ENCODE data around the gene SHANK3.

The SHANK3 gene

DNA sequence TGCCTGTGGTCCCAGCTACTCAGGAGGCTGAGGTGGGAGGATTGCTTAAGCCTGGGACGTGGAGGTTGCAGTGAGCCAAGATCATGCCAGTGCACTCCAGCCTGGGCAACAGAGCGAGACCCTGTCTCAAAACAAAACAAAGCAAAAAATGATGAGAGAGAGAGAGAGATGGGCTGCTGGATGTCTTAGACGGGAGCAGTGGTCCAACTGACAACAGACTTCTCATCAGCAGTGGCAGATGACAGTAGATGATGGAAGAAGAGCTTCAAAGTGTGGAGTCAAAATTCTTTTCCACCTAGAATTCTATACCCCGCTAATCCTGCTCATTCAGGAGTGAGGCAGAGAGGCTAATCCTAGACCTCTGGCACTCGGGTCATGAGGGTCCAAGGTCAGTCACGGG is 36.4 kb downstream of the SHANK3 start:
- H3K27ac ChIP-seq = no peak overlapping the region
- no peak for DNase-seq (ENCODE audit: low read depth, low spot score)

DNA sequence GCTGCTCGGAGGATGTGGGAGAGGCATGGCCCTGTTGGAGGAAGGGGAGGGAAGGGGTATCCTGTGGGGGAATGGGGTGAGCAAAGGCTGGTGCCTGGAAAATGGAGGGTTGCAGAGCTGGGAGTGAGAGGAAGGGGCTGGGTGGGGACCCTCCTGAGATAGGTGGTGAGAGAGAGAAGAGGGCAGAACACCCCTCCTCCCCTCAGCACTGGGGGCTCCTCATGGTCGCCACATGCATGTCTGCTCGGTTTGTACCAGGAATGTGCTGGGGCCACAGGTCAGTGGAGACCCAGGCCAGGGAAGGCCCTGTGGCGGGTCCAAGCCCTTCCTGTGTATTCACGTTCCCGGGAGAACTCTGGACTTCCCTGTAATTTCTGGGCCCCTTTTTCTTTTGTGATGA is 37.6 kb downstream of the SHANK3 start:
- H3K27ac ChIP-seq = no peak overlapping the region
- no peak for DNase-seq (ENCODE audit: low read depth, low spot score)

DNA sequence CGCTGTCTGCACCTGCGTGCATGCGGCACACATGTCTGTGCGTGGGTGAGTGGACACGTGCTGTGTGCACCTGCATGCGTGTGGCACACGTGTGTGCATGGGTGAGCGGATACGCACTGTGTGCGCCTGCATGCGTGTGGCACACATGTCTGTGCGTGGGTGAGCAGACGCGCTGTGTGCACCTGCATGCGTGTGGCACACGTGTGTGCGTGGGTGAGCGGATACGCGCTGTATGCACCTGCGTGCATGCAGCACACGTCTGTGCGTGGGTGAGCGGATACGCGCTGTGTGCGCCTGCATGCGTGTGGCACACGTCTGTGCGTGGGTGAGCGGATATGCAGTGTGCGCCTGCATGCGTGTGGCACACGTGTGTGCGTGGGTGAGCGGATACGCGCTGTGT is 38.3 kb downstream of the SHANK3 start:
- H3K27ac ChIP-seq = no peak overlapping the region
- no peak for DNase-seq (ENCODE audit: low read depth, low spot score)

DNA sequence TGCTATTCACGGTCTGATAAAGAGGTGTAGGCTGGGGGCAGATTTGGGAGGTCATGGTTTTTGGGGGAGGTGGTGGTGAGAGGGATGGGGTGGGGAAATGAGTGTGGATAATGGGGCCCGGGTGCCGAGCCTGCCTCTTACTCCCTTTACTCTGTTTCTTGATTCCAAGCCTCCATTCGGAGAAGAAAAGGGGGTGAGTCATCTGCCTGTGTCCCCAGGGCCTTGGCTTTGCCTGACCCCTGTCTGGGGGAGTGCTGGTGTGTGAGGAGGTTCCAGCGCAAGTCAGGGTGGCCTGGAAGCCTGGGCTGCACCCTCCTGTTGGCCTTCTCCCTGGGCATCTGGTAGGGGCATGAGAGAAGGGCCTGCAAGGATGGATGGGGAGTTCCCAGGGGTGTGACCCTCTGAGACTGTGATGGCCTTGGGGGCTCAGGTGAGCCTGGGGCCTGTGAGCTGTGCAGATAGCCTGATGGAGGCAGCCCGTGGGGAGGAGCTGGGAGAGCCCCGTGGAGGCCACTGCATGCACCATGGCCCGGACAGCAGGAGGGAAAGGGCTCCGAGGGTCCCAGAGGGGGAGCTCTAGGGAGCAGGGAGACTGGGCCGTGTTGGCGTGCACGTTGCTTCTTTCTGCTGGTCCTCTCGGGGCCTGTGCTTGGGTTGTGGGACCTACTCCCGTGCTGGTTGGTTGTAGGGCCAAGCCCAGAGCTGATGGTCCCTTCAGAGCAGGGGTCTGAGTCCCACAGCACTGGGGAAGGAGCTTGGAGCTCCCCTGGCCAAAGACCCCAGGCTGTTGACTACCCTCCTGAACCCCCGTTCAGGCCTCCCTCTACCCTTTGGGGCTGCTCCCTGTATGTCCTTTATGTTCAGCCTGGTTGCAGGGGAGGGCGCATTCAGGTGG is 39.1 kb downstream of the SHANK3 start:
- no peak overlapping the region for H3K27ac ChIP-seq
- DNase-seq (ENCODE audit: low read depth, low spot score) = no peak

DNA sequence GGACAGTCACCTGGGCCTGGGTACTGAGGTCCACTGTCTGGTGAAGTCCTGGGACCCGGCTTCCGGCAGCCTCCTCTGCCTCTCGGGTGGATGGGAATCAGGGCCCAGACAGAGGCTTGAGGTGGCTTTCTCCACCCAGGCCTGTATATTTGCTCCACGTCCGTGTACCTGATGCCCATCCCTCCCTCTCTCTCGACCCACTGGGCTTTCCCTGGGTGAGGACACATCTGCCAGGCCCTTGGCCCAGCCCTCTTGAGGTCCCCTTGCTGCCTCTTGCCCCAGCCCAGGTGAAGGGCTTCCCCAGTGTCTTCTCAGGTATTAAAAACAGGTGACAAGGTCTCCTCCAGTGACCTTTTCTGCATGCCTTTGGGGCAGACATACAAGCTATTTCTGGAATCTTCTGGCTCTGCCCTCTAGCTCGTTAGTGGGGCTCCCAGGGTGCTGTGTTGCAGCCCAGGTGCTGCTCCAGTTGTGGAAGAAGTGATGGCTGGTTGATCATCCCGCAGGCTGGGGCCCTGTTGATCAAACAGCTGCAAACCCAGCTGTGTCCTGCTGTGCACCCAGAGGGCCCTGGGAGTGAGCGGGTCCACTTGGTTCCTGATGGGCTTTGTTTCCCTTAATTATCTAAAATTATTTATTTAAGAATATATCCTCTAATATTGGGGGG is 39.9 kb downstream of the SHANK3 start:
- DNase-seq (ENCODE audit: low read depth, low spot score) = no peak
- H3K27ac ChIP-seq = no peak overlapping the region

DNA sequence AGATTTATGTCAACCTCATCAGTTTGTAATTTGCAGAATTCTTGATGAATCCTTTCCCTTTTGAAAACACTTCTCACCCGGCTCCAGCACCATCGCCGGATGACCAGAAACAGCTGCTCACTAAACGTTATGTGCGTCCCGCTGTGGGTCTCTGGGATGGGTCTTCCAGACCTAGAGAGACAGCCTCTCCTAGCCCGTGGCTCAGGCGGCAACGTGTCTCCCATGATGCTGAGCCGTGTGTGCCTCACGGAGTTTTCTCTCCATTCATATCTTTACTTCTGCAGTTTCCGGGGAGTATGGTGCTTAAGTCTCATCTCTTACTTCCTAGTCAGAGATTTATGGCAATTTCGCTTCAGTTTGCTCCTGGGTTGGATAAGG is 40.4 kb downstream of the SHANK3 start:
- H3K27ac ChIP-seq = no peak overlapping the region
- no peak for DNase-seq (ENCODE audit: low read depth, low spot score)

- DNase-seq (ENCODE audit: low read depth, low spot score) = no peak
- H3K27ac ChIP-seq = no peak overlapping the region
Observed at GRCh38 chr22:50713571-50714056, 41.0 kb downstream of the SHANK3 start.

DNA sequence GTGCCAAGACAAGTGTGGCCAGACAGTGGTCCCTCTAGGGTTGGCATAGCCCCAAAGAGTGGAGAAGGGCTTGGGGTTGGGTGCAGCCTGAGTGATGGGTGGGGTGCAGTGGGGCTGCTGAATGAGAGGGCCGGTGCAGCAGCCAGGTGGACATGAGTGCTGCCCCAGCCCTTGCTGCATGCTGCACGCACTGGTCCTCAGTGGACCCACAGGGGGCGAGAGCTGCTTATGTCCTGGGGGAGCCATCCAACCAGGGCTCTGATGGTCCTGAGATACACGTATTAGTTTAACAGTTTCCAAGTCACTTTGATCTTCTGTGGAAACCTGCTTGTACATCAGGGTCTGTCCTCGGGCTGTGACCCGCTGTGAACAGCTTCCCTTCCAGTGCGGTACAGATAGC is 41.5 kb downstream of the SHANK3 start:
- no peak overlapping the region for H3K27ac ChIP-seq
- DNase-seq (ENCODE audit: low read depth, low spot score) = no peak

GRCh38 chr22:50714631-50715179 is 42.1 kb downstream of the SHANK3 start:
- H3K27ac ChIP-seq = no peak overlapping the region
- DNase-seq (ENCODE audit: low read depth, low spot score) = no peak

- no peak for DNase-seq (ENCODE audit: low read depth, low spot score)
- no peak overlapping the region for H3K27ac ChIP-seq
Observed at GRCh38 chr22:50715250-50715649, 42.6 kb downstream of the SHANK3 start.

DNA sequence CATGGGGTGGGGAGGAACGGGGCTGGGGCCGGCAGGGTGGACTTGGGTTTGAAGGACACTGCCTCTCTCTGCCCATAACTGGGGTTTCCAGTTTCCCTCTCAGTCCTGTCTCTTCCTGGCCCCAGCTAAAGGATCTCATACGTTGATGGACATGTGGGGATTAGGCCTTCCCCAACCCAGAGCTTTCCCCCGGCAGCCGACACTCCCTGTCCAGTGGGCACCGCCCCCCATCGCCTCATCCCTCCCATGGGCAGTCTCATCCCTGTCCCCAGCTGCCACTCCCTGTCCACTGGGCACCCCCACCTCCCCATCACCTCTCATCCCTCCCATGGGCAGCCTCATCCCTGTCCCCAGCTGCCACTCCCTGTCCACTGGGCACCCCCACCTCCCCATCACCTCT is 43.2 kb downstream of the SHANK3 start:
- DNase-seq (ENCODE audit: low read depth, low spot score) = no peak
- no peak overlapping the region for H3K27ac ChIP-seq

- no peak overlapping the region for H3K27ac ChIP-seq
- DNase-seq (ENCODE audit: low read depth, low spot score) = no peak
Observed at GRCh38 chr22:50716290-50717024, 43.8 kb downstream of the SHANK3 start.

DNA sequence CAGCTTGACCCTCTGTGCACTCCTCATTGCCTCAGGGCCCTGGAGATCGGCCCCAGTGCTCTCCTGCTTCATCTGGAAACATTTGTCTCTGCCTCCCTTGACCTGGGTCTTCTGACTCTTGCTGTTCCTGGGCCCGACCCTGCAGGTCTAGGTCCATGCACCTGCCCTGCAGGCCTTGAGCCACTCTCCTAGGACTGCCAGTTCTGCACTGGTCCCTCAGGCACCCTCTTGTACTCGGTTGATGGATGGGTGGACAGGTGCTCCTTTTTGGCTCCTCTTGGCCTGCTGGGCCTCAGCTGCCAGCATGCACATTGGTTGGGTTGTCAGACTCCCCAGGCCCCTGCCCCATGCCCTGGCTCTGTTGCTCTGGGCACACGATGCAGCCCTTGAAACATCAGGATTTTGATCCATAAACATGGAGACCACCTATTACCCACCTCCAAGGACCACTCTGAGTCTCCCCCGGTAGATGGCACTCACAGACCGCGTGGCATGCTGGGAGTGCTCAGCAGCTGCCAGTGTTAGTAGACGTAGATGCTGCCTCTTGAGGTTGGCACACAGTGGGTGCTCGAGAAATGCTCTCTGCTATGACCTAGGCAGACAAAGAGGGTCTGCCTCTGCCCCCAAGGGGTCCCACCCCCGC is 45.2 kb downstream of the SHANK3 start:
- DNase-seq (ENCODE audit: low read depth, low spot score) = no peak
- H3K27ac ChIP-seq = no peak overlapping the region

- DNase-seq (ENCODE audit: low read depth, low spot score) = no peak
- no peak overlapping the region for H3K27ac ChIP-seq
Observed at GRCh38 chr22:50718352-50718709, 45.7 kb downstream of the SHANK3 start.

DNA sequence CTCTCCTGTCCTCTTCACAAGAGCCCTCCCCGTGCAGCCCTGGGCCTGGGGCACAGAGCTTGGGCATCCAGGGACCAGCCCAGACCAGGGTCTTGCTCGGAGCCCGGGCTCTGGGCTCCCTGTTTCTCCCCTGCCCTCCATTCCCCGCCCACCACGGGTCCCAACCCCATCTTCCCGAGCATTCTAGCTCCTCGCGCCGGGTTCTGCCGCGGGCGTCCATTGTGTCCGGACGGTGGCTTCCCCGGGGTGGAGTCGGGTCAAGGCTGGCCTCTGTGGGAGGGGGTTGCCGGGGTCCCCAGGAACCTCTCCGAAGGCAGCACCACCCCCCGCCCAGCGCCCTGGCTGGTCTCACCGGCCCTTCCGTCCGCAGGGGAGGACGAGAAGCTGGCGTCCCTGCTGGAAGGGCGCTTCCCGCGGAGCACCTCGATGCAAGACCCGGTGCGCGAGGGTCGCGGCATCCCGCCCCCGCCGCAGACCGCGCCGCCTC is 47.2 kb downstream of the SHANK3 start:
- no peak overlapping the region for H3K27ac ChIP-seq
- no peak for DNase-seq (ENCODE audit: low read depth, low spot score)

DNA sequence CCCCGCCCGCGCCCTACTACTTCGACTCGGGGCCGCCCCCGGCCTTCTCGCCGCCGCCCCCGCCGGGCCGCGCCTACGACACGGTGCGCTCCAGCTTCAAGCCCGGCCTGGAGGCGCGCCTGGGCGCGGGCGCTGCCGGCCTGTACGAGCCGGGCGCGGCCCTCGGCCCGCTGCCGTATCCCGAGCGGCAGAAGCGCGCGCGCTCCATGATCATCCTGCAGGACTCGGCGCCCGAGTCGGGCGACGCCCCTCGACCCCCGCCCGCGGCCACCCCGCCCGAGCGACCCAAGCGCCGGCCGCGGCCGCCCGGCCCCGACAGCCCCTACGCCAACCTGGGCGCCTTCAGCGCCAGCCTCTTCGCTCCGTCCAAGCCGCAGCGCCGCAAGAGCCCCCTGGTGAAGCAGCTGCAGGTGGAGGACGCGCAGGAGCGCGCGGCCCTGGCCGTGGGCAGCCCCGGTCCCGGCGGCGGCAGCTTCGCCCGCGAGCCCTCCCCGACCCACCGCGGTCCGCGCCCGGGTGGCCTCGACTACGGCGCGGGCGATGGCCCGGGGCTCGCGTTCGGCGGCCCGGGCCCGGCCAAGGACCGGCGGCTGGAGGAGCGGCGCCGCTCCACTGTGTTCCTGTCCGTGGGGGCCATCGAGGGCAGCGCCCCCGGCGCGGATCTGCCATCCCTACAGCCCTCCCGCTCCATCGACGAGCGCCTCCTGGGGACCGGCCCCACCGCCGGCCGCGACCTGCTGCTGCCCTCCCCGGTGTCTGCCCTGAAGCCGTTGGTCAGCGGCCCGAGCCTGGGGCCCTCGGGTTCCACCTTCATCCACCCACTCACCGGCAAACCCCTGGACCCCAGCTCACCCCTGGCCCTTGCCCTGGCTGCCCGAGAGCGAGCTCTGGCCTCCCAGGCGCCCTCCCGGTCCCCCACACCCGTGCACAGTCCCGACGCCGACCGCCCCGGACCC is 48.0 kb downstream of the SHANK3 start:
- H3K27ac ChIP-seq = no peak overlapping the region
- no peak for DNase-seq (ENCODE audit: low read depth, low spot score)

DNA sequence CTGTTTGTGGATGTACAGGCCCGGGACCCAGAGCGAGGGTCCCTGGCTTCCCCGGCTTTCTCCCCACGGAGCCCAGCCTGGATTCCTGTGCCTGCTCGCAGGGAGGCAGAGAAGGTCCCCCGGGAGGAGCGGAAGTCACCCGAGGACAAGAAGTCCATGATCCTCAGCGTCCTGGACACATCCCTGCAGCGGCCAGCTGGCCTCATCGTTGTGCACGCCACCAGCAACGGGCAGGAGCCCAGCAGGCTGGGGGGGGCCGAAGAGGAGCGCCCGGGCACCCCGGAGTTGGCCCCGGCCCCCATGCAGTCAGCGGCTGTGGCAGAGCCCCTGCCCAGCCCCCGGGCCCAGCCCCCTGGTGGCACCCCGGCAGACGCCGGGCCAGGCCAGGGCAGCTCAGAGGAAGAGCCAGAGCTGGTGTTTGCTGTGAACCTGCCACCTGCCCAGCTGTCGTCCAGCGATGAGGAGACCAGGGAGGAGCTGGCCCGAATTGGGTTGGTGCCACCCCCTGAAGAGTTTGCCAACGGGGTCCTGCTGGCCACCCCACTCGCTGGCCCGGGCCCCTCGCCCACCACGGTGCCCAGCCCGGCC is 48.7 kb downstream of the SHANK3 start:
- DNase-seq (ENCODE audit: low read depth, low spot score) = no peak
- H3K27ac ChIP-seq = no peak overlapping the region

- no peak for DNase-seq (ENCODE audit: low read depth, low spot score)
- no peak overlapping the region for H3K27ac ChIP-seq
Observed at GRCh38 chr22:50722048-50722701, 49.6 kb downstream of the SHANK3 start.
